MM.1S (cell line): ENCODE data around the gene SEMA4C.

ENCODE experiments used
- DNase-seq: peaks from one replicate; pipeline ENCODE4 v3.0.0-alpha.2; 2015
- H2AFZ ChIP-seq: fragments of 300-600 bp; sonication (generic); 2 replicates; pipeline ENCODE4 v1.6.0; 2016; ENCODE audit warnings: antibody characterized with exemption, low read length
- H3F3A ChIP-seq: fragments of 300-600 bp; sonication (generic); 2 replicates; pipeline ENCODE4 v1.6.1; 2016; ENCODE audit warnings: mild to moderate bottlenecking, antibody characterized with exemption, low read length, moderate library complexity, mixed read lengths; ENCODE audit not compliant: insufficient read depth
- H3K27ac ChIP-seq: fragments of 300-600 bp; sonication (generic); 2 replicates; pipeline ENCODE4 v1.5.1; 2016; ENCODE audit warnings: mild to moderate bottlenecking, low read length
- H3K27me3 ChIP-seq: fragments of 300-600 bp; sonication (generic); replicated peaks from 2 replicates; pipeline ENCODE4 v1.6.0; 2016; ENCODE audit warnings: low read length; ENCODE audit not compliant: insufficient read depth
- H3K36me3 ChIP-seq: fragments of 300-600 bp; sonication (generic); replicated peaks from 2 replicates; pipeline ENCODE4 v1.6.1; 2016; ENCODE audit warnings: mild to moderate bottlenecking, low read length, mixed read lengths; ENCODE audit not compliant: insufficient read depth
- H3K4me1 ChIP-seq: fragments of 300-600 bp; sonication (generic); 2 replicates; pipeline ENCODE4 v1.6.1; 2016; ENCODE audit warnings: low read length, mixed read lengths
- H3K4me2 ChIP-seq: fragments of 300-600 bp; sonication (generic); 2 replicates; pipeline ENCODE4 v1.6.0; 2016; ENCODE audit warnings: low read depth, low read length
- H3K4me3 ChIP-seq: fragments of 300-600 bp; sonication (generic); 2 replicates; pipeline ENCODE4 v1.5.1; 2016; ENCODE audit warnings: low read length, mixed read lengths
- H3K79me2 ChIP-seq: fragments of 300-600 bp; sonication (generic); 2 replicates; pipeline ENCODE4 v1.6.1; 2016; ENCODE audit warnings: mixed run types, low read length, mixed read lengths
- H3K9ac ChIP-seq: fragments of 300-600 bp; sonication (generic); 2 replicates; pipeline ENCODE4 v1.6.1; 2016; ENCODE audit warnings: low read length, mixed read lengths
- H3K9me2 ChIP-seq: fragments of 300-600 bp; sonication (generic); replicated peaks from 2 replicates; pipeline ENCODE4 v1.6.1; 2016; ENCODE audit warnings: mild to moderate bottlenecking, low read length, mixed read lengths; ENCODE audit not compliant: insufficient read depth
- H3K9me3 ChIP-seq: fragments of 300-600 bp; sonication (generic); replicated peaks from 2 replicates; pipeline ENCODE4 v1.6.1; 2016; ENCODE audit warnings: mild to moderate bottlenecking, low read length, mixed read lengths; ENCODE audit not compliant: insufficient read depth
- H4K20me1 ChIP-seq: fragments of 300-600 bp; sonication (generic); 2 replicates; pipeline ENCODE4 v1.6.1; 2016; ENCODE audit warnings: mild to moderate bottlenecking, low read length, moderate library complexity, mixed read lengths; ENCODE audit not compliant: insufficient read depth
- CTCF ChIP-seq: fragments of 300-600 bp; sonication (generic); IDR thresholded peaks from 2 replicates; pipeline ENCODE4 v1.5.1; 2016; ENCODE audit warnings: antibody characterized with exemption, low read length, mixed read lengths
- EZH2 ChIP-seq: fragments of 300-600 bp; sonication (generic); optimal IDR thresholded peaks from 2 replicates; pipeline ENCODE3; 2017; ENCODE audit warnings: low read depth, mild to moderate bottlenecking, antibody characterized with exemption, low read length, mixed read lengths
- EZH2phosphoT487 ChIP-seq: fragments of 300-600 bp; sonication (generic); IDR thresholded peaks from 2 replicates; pipeline ENCODE4 v1.6.1; 2018; ENCODE audit warnings: antibody characterized with exemption, low read length

The SEMA4C gene

GRCh38 chr2:96882230-96882629, 12.3 kb upstream of the SEMA4C start:
- Histone ChIP-seq H3K4me1 (no peaks in the 10 kb centered on the region), H2AFZ (no peak overlapping the region), H3K79me2 (no peaks in the 10 kb centered on the region), H3K9me2 (no peaks in the 10 kb centered on the region), H3F3A (no peaks in the 10 kb centered on the region), H3K9me3 (no peaks in the 10 kb centered on the region), H3K27ac (no peak overlapping the region), H3K27me3 (peaks cover 29% of the 10 kb centered on the region; the same call in 1 of the 2 replicates), H3K36me3 (no peaks in the 10 kb centered on the region), H3K4me2 (no peak overlapping the region), H3K9ac (no peak overlapping the region), H4K20me1 (no peaks in the 10 kb centered on the region), H3K4me3 (no peak overlapping the region)
- no peak for DNase-seq
- TF ChIP-seq EZH2phosphoT487 (no peak), CTCF (no peak), EZH2 (no peak)

GRCh38 chr2:96881349-96882195, 11.7 kb upstream of the SEMA4C start:
- DNase-seq: no peak
- no peak overlapping the region for H2AFZ ChIP-seq
- H3K27ac ChIP-seq: no peak overlapping the region
- no peaks in the 10 kb centered on the region for H3K36me3 ChIP-seq
- no peak overlapping the region for H3K9ac ChIP-seq
- no peaks in the 10 kb centered on the region for H3K9me3 ChIP-seq
- no peak overlapping the region for H3K4me2 ChIP-seq
- no peaks in the 10 kb centered on the region for H3K4me1 ChIP-seq
- no peaks in the 10 kb centered on the region for H3F3A ChIP-seq
- no peaks in the 10 kb centered on the region for H3K79me2 ChIP-seq
- no peaks in the 10 kb centered on the region for H3K9me2 ChIP-seq
- no peak overlapping the region for H3K4me3 ChIP-seq
- peaks cover 29% of the 10 kb centered on the region; the same call in 1 of the 2 replicates for H3K27me3 ChIP-seq
- TF ChIP-seq CTCF (no peak), EZH2 (no peak), EZH2phosphoT487 (no peak)
- no peaks in the 10 kb centered on the region for H4K20me1 ChIP-seq

- Histone ChIP-seq H3K79me2 (no peaks in the 10 kb centered on the region), H2AFZ (no peak overlapping the region), H3K9me3 (no peaks in the 10 kb centered on the region), H3K36me3 (no peaks in the 10 kb centered on the region), H3K4me2 (no peak overlapping the region), H3K27ac (no peak overlapping the region), H4K20me1 (no peaks in the 10 kb centered on the region), H3K4me1 (no peaks in the 10 kb centered on the region), H3K9me2 (no peaks in the 10 kb centered on the region), H3F3A (no peaks in the 10 kb centered on the region), H3K4me3 (no peak overlapping the region), H3K9ac (no peak overlapping the region), H3K27me3 (peaks cover 29% of the 10 kb centered on the region; the same call in 1 of the 2 replicates)
- TF ChIP-seq EZH2 (no peak), EZH2phosphoT487 (no peak)
- DNase-seq: no peak
These were observed 11.0 kb upstream of the SEMA4C start for GRCh38 chr2:96880891-96881273.

GRCh38 chr2:96879545-96880040, 9.7 kb upstream of the SEMA4C start:
- no peak overlapping the region for H3K4me2 ChIP-seq
- H3K27me3 ChIP-seq: peaks cover 29% of the 10 kb centered on the region; the same call in 1 of the 2 replicates
- H3K4me1 ChIP-seq: no peaks in the 10 kb centered on the region

More at GRCh38 chr2:96879545-96880040, 9.7 kb upstream of the SEMA4C start:
- Histone ChIP-seq H3K4me3 (no peak overlapping the region), H4K20me1 (no peaks in the 10 kb centered on the region), H3K9me3 (no peaks in the 10 kb centered on the region), H2AFZ (no peak overlapping the region), H3K79me2 (no peaks in the 10 kb centered on the region), H3K9ac (no peak overlapping the region), H3F3A (no peaks in the 10 kb centered on the region), H3K27ac (no peak overlapping the region), H3K9me2 (no peaks in the 10 kb centered on the region), H3K36me3 (no peaks in the 10 kb centered on the region)
- no peak for TF ChIP-seq EZH2
- no peak for TF ChIP-seq CTCF
- TF ChIP-seq EZH2phosphoT487: no peak
- no peak for DNase-seq
